ENCODE measurements around the gene SPPL3.

- TF ChIP-seq, protein P1, sequence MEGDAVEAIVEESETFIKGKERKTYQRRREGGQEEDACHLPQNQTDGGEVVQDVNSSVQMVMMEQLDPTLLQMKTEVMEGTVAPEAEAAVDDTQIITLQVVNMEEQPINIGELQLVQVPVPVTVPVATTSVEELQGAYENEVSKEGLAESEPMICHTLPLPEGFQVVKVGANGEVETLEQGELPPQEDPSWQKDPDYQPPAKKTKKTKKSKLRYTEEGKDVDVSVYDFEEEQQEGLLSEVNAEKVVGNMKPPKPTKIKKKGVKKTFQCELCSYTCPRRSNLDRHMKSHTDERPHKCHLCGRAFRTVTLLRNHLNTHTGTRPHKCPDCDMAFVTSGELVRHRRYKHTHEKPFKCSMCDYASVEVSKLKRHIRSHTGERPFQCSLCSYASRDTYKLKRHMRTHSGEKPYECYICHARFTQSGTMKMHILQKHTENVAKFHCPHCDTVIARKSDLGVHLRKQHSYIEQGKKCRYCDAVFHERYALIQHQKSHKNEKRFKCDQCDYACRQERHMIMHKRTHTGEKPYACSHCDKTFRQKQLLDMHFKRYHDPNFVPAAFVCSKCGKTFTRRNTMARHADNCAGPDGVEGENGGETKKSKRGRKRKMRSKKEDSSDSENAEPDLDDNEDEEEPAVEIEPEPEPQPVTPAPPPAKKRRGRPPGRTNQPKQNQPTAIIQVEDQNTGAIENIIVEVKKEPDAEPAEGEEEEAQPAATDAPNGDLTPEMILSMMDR (IDR thresholded peaks at IDR 0.05) = no peak
- TF ChIP-seq POLR2A (IDR thresholded peaks at IDR 0.05) (no peak), POLR2AphosphoS5 (IDR thresholded peaks at IDR 0.05; ENCODE audit: insufficient read depth in 1 of 2, low read depth in 1 of 2) (no peak)
Measured at GRCh38 chr12:120892265-120892664, 11.9 kb downstream of the SPPL3 start.
